CD4-positive, alpha-beta T cell treated with Interferon alpha-2 for 1 hour (primary cell): ENCODE measurements around the gene ALG14.

Experiments
- DNase-seq, 2 donors: peaks; one replicate each; pipeline ENCODE4 v3.0.0-alpha.2; 2020 to 2022

Gene ALG14

GRCh38 chr1:94926126-94926914 is 146.4 kb downstream of the ALG14 start:
- DNase-seq = peak in 1 of 2 donors; percentile 17

GRCh38 chr1:94925561-94926125 is 147.1 kb downstream of the ALG14 start:
- DNase-seq = peak in 1 of 2 donors; percentile 11

DNA sequence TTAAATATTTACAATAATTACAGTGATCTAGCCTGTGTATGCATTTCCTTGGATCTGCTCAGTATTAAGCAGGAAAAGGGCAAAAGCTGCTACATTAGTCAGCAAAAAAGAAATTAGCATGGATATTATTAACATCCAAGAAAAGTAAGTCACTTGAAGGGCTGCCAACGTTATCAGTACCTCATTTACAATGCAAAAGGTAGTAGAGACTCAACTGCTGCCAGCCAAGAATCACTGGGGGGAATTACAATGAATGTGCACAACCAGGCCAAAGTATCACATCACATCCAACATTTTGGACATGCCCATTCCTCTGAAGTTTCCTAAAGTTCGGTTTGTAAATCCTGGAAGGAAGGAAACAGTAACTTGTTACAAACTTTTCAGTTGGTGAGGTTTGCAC is 147.7 kb downstream of the ALG14 start:
- DNase-seq = no peak
